CD4-positive, alpha-beta T cell (primary cell): Measurements from ENCODE around the gene BANP. TPM values are rescaled to one million over a fixed set of nuclear protein-coding genes. Genes with fewer than 3 reads are reported as not detected.

Source experiments
- ATAC-seq: fragments of 200-7000 bp; cut with Tn5 transposase; one replicate; pipeline ENCODE4 v1.10.0; 2022; ENCODE audit warnings: mild to moderate bottlenecking; ENCODE audit not compliant: poor library complexity
- CTCF ChIA-PET: fragments of 350-600 bp; sonication (Branson Sonifier 250); formaldehyde crosslinking; loops from one replicate; lab custom pipeline; 2021; ENCODE audit warnings: antibody characterized with exemption, inconsistent platforms; lab: Charles Lee
- POLR2A ChIA-PET: fragments of 350-600 bp; sonication (Branson Sonifier 250); formaldehyde crosslinking; loops from one replicate; lab custom pipeline; 2021; ENCODE audit warnings: antibody characterized with exemption, inconsistent platforms; lab: Charles Lee
- DNase-seq, 14 experiments: peaks; one replicate each; pipeline ENCODE4 v3.0.0-alpha.2; 2013 to 2020; ENCODE audit warnings: mixed read lengths in 2 of 14
- H3K27ac ChIP-seq, 2 donors: one replicate each; pipeline versions ENCODE4 v1.5.1 to v1.7.0; 2013; ENCODE audit warnings: low read length in 2 of 2, low read depth in 1 of 2, mild to moderate bottlenecking in 1 of 2
- H3K27me3 ChIP-seq, 2 experiments: 1 replicate in 1 of 2; 2 replicates in 1 of 2; pipeline versions ENCODE4 v1.6.1 to v1.7.0; 2013; ENCODE audit warnings: low read length in 2 of 2, control low read depth in 1 of 2, mild to moderate bottlenecking in 1 of 2, moderate library complexity in 1 of 2; ENCODE audit not compliant: insufficient read depth in 2 of 2, control insufficient read depth in 1 of 2
- H3K36me3 ChIP-seq: one replicate; pipeline ENCODE4 v1.6.1; 2013; ENCODE audit warnings: low read length, control low read depth; ENCODE audit not compliant: insufficient read depth
- H3K4me1 ChIP-seq: one replicate; pipeline ENCODE4 v1.6.1; 2013; ENCODE audit warnings: low read length, control low read depth; ENCODE audit not compliant: insufficient read depth
- H3K4me3 ChIP-seq: one replicate; pipeline ENCODE4 v1.5.1; 2013; ENCODE audit warnings: mild to moderate bottlenecking, low read length, moderate library complexity
- H3K9me3 ChIP-seq, 2 experiments: 1 replicate in 1 of 2; 2 replicates in 1 of 2; pipeline versions ENCODE4 v1.6.1 to v1.7.0; 2013; ENCODE audit warnings: low read length in 2 of 2, mild to moderate bottlenecking in 2 of 2, control low read depth in 1 of 2, moderate library complexity in 1 of 2; ENCODE audit not compliant: control insufficient read depth in 1 of 2, insufficient read depth in 1 of 2
- H3K27ac Mint-ChIP-seq: one replicate; pipeline ENCODE4 v1.8.0; 2020; ENCODE audit warnings: mixed read lengths
- H3K27me3 Mint-ChIP-seq: one replicate; pipeline ENCODE4 v1.8.0; 2021; ENCODE audit warnings: mixed read lengths
- H3K36me3 Mint-ChIP-seq: one replicate; pipeline ENCODE4 v1.8.0; 2021; ENCODE audit warnings: low read depth, mixed read lengths
- H3K4me1 Mint-ChIP-seq: one replicate; pipeline ENCODE4 v1.8.0; 2021; ENCODE audit warnings: low read depth, mixed read lengths
- H3K4me3 Mint-ChIP-seq: one replicate; pipeline ENCODE4 v1.8.0; 2020; ENCODE audit warnings: mild to moderate bottlenecking, mixed read lengths
- H3K9me3 Mint-ChIP-seq: one replicate; pipeline ENCODE4 v1.8.0; 2020; ENCODE audit warnings: mixed read lengths
- CTCF ChIP-seq: fragments of 200-600 bp; IDR thresholded peaks from one replicate; pipeline ENCODE4 v1.8.0; 2022; ENCODE audit warnings: antibody characterized with exemption, mild to moderate bottlenecking
- intact Hi-C, 2 experiments: fragments of 100-400 bp; cut with DNase I in 1 of 2; cut with micrococcal nuclease in 1 of 2; formaldehyde crosslinking; loops; one replicate each; pipeline versions ENCODE4 v1.15.1 to v1.9.0; 2023 to 2025; cut with DNase I, micrococcal nuclease
- total RNA-seq, 174 experiments: library from RNA in 2 of 174; stranded (reverse) in 2 of 174; gene quantifications; one replicate each; pipeline ENCODE4 v1.2.3 and lab custom pipeline; 2021 to 2026

Gene BANP
- total RNA-seq, 2 experiments from 2014 or later = 57.5 to 58.6 TPM

- Histone ChIP-seq H3K27me3 (no peaks in the 10 kb centered on the region), H3K4me1 (peaks cover 6% of the 10 kb centered on the region), H3K36me3 (no peaks in the 10 kb centered on the region), H3K27ac (no peak overlapping the region), H3K4me3 (no peak overlapping the region), H3K9me3 (peaks cover 0 to 4% of the 10 kb centered on the region in 2 experiments)
- no peak for ATAC-seq
- Mint-ChIP-seq H3K4me1 (peaks cover 7% of the 10 kb centered on the region), H3K9me3 (no peaks in the 10 kb centered on the region), H3K27ac (no peak overlapping the region), H3K4me3 (no peak overlapping the region), H3K36me3 (no peaks in the 10 kb centered on the region), H3K27me3 (no peaks in the 10 kb centered on the region)
- POLR2A ChIA-PET = no interaction called here
- no peak for DNase-seq
- intact Hi-C loops = no loop called here
- TF ChIP-seq CTCF = no peak
- CTCF ChIA-PET = no interaction called here
Observed at GRCh38 chr16:87922250-87922871, 28.9 kb upstream of the BANP start.

GRCh38 chr16:87924041-87924810 is 27.0 kb upstream of the BANP start:
- Mint-ChIP-seq H3K27ac (no peak overlapping the region), H3K4me1 (peaks cover 7% of the 10 kb centered on the region), H3K36me3 (no peaks in the 10 kb centered on the region), H3K4me3 (no peak overlapping the region), H3K9me3 (no peaks in the 10 kb centered on the region), H3K27me3 (no peaks in the 10 kb centered on the region)
- no peak overlapping the region for H3K4me3 ChIP-seq
- no peak for TF ChIP-seq CTCF
- DNase-seq (no peak), ATAC-seq (no peak)
- no peaks in the 10 kb centered on the region for H3K27me3 ChIP-seq
- H3K4me1 ChIP-seq = peaks cover 6% of the 10 kb centered on the region
- CTCF ChIA-PET = no interaction called here
- H3K36me3 ChIP-seq = no peaks in the 10 kb centered on the region
- H3K9me3 ChIP-seq = peaks cover 0 to 4% of the 10 kb centered on the region in 2 experiments
- intact Hi-C loops = no loop called here
- POLR2A ChIA-PET = no interaction called here
- no peak overlapping the region for H3K27ac ChIP-seq

- CTCF ChIA-PET = interaction anchor here (0.6 kb wide), 1 partner anchor 488 kb away, joined by 3 read pairs; no protein-coding TSS in a partner anchor
- ATAC-seq (no peak), DNase-seq (no peak)
- POLR2A ChIA-PET = no interaction called here
- peaks cover 0 to 4% of the 10 kb centered on the region in 2 experiments for H3K9me3 ChIP-seq
- peaks cover 7% of the 10 kb centered on the region for H3K4me1 Mint-ChIP-seq
- H3K9me3 Mint-ChIP-seq = no peaks in the 10 kb centered on the region
- TF ChIP-seq CTCF = no peak
- no peak overlapping the region for H3K27ac Mint-ChIP-seq
- H3K27me3 ChIP-seq = no peaks in the 10 kb centered on the region
- peaks cover 6% of the 10 kb centered on the region for H3K4me1 ChIP-seq
- H3K27me3 Mint-ChIP-seq = no peaks in the 10 kb centered on the region
- H3K36me3 Mint-ChIP-seq = no peaks in the 10 kb centered on the region
- H3K27ac ChIP-seq = no peak overlapping the region
- intact Hi-C loops = no loop called here
- H3K4me3 Mint-ChIP-seq = no peak overlapping the region
- no peaks in the 10 kb centered on the region for H3K36me3 ChIP-seq
- no peak overlapping the region for H3K4me3 ChIP-seq
Observed at GRCh38 chr16:87924811-87925670, 26.2 kb upstream of the BANP start.
